Stimulated activated CD8-positive, alpha-beta memory T cell treated with anti-CD3 and anti-CD28 coated beads, Interleukin-2, amount 100 ng/mL, for 48 hours (primary cell): ENCODE data around the gene KCNQ1.

Experiments
- DNase-seq, 2 donors: peaks; one replicate each; pipeline ENCODE4 v3.0.0-alpha.2; 2020; ENCODE audit warnings: low read depth in 2 of 2

Gene KCNQ1

DNA sequence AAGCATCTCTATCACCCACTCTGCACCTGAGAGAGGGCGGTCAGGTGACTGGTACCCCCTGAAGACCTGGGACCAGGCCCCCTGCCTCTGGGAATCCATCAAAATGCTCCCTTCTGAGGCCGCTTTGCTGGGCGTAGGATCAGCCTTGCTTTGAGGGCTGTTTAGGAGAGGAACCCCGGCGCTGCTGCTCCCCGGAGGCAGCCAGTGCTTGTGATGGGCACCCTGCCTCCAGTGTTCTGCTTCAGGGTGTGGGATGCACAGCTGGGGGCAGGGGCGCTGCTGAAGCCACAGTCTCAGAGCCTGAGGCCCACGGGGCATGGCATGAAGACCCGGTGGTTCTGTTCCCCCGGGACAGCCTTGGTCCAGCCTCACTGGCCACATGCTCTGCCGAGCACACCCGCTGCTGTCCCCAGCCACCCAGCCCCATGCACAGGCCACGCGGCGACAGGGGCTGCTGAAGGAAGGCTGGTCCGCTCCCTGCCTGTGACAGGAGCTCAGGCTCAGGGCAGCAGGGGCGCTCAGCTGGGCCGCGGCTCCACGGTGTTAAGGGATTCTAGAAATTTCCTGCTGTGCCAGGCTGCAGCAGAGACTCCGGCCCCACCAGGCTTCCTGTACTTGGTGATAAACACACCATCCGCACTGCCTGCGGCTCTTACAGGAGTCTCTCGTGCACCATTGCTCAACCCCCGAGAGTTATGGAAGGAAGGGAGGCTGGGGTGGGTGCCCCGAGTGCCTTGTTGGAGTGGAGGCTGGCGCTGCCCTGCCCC is 91.0 kb downstream of the KCNQ1 start:
- no peak for DNase-seq

DNA sequence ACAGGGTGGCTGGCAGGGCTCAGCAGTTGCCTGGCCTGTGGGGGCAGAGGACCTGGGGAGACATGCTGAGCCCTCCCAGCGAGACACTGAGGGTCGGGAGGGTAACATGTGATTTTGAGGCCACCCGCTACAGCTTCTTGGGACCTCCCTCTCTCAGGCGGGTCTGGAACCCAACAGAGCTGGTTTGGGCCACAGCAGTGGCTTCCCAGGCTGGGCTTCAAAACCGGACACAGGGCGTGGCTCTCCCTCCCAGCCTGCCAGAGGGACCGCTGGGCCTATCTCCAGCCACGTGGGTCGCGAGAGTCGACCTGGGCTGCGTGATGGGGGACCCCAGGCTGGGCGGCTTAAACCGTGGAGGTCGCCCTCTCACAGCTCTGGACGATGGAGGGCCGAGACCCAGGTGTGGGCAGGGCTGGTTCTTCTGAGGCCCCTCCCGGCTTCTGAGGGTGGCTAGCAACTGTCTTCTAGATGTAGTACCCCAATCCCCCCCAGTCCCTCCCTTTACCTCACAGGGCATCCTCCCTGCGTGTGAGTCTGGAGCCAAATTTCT is 91.7 kb downstream of the KCNQ1 start:
- DNase-seq: no peak

DNA sequence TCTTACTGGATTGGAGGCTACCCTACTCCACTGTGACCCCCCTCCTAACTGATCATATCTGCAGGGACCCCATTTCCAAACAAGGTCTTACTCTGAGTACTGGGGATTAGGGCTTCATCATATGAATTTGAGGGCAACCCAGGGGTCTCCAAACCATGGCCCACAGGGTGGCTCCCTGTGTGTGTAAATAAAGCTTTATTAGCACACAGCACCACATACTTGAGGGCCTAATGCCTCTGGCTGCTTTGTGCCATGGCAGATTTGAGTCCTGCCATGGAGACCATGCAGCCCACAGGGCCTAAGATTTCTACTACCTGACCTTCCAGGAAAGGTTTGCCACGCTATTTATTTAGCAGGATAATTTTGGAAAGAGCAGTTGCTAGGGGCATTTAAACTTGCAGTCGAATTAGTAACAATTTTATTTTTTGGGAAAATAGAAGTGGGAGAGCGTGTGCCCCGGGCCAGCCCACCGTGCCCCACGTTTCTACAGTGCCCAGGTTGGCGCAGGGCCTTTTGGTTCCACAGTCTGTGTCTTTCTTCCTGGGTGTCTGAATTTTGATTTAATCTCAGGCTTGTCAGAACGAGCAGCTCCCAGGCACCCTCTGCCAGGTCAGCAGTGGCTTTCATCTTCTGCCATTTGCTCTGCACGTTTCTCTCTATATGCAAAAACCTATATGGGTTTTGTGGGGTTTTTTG is 92.3 kb downstream of the KCNQ1 start:
- DNase-seq: no peak

DNA sequence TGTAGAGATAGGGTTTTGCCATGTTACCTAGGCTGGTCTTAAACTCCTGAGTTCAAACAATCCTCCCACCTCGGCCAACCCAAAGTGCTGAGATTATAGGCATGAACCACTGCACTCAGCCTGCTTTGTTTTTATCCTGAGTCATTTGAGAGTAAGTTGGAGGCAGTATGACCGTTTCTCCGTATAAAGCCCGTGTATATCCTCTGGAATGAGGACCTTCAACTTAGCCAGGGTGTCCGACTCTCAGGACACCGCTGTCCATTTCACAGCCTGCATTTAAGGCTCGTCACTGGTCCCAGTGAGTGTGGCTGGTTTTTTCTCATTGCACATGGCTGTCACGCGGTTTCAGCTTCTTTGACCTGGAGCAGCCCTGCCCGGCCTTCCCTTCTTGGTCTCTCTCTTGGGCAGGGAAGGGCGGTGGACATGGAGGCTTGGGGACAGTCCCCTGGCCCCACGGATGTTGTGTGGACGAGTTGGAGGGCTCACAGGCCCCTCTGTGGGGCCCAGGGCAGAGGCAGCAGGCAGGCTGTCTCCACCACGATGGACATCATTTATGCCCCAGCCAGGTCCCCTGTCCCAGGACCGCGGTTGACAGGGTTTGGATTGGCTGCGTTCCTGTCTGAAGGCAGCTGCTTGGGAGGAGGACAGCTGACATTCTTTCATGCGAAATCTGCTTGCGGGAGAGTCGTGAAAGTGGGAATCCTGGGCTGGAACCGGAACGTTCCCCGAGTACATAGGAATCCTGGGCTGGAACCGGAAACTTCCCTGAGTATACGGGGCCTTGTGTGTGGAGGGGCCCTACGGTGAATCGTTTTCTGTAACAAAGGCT is 93.3 kb downstream of the KCNQ1 start:
- no peak for DNase-seq

DNA sequence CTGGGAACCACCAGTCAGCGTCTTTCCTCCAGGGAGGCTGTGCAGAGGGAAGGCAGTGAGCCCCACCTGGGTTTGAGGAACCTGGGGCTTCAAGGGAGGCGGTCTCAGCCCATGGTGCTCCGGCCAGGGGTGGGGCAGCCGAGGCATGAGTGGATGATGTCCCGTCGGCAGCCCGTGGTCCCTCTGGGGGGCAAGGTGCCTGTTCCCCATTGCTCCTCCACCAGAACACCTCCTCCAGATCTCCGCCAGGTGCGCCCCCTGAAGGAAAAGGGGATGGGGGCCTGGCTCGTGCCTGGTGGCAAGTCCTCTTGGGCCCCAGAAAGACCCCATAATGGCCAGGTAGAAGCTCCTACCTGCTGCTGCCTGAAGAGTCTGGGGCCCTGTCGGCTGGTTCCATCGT is 94.1 kb downstream of the KCNQ1 start:
- no peak for DNase-seq

DNA sequence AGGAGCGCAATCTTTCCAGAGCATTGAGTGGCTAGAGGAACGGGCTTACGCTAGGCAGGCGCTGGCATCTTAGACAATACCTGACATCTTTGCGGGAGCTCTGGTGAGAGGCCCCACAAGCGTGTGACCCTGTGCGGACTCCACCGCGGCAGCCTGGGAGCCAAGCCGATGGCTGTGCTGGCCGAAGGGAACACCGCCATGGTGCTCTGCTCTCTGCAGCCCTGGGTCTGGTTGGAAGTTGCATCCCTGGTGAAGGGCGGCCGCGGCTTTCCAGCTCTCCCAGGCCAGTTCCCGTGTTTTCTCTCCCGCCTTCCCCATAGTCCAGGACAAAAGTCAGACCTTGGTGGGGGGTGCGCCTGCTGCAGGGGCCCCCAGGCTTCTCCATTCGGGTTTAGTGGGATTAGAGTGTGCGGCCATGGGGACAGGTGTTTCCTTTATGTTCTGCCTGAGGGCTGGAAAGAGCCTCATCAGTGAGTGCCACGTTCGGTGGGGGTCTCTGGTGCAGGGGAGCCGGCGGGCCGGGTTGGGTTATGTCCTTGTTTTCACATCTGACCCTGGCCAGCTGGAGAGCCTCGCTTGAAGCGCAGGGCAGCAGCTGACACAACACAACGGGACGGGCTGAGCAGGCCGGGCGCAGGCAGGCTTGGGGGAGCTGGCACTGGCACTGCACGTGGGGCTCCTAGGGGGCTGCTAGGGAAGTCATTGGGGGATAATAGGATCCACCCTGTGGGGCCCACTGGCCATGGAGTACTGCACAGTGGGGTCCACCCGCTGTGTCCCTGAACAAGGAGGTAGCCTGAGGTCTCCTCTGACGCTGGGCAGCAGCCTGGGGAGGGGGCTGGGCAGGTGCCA is 94.8 kb downstream of the KCNQ1 start:
- no peak for DNase-seq

DNA sequence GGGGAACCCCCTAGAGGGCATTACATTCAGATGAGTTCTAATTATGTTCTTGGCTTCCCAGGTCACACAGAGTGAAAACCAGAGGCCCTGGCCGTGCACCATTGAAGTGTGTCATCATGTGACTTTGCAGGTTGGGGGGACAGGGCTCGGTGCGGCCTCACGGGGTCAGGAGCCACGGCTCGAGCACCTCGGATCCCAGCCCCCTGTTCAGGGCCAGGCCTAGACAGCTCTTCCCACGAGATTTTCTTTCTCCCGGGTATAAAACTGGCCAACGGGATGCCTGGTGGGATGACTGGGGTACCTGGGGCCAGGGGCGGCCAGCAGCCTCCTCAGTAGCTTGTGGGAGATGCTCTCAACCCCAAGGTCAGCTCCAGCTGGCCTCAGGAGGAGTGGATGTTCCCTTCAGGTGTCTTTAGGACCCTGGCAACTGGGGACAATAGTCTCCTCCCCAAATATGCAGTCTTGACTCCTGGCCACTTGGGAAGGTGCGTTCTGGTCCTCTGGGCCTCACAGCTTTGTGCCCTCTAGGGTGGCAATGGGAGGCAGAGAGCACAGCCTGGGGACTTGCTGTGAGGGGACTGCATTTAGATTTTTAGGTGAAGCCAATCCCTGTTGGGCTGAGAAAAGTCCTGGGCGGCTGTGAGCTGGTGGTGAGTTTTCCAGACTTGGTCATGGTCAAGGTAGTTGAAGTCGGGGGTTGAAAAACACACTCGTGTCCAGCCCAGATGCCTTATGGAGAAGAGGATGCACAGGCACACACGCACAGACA is 95.6 kb downstream of the KCNQ1 start:
- DNase-seq: no peak

DNA sequence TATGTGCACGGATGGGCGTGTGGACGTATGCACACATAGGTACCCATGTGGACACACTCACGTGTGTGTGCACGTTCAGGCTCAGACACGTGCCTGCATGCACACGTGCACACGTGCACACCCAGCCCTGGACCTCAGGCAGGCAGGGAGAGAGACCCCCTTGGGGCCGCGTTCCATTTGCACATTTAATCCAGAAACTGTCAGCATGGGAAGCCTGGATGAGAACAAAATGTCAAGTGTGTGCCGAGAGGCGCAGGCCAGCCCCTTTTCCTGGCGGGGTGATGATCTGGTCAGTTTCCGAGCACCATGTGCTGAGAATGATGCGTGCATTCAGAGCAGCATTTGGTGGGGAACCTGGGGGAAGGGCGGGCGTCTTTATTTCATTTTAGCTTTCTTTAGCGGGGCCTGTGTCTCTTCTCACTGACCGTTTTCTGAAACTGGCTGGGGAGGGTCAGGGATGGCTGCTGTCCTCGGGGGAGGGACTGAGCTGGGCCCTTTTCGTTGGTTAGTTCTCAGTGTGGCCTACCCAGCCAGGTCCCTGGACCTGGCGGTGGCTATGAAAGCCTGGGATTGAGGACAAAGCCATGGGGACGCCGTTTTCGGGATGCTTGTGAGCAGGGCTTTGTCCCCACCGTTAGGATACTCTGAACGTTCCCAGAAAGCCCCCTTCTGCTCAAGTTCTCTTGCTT is 96.3 kb downstream of the KCNQ1 start:
- DNase-seq: no peak

DNA sequence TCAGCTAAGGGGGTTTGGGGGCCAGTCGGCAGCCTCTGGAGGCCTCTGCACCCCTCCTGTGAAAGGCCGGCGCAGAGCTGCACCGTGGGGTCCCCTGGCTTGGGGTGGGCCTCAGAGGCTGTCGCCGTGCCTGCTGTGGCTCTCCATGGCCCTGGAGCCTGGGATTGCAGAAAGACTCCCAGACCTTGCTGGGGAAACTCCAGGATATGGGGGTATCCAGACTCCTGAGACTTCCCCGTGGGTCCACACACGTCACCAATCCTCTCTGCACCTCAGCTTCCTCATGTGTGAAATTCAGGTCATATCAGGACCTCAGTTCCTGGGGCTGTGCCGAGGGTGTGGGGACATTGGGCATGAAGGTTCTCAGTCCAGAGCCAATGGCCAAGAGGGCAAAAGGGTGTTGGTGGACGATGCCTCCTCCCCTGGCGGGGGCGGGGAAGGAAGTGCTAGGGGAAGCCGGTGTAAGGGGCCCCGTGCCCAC is 97.1 kb downstream of the KCNQ1 start:
- no peak for DNase-seq

DNA sequence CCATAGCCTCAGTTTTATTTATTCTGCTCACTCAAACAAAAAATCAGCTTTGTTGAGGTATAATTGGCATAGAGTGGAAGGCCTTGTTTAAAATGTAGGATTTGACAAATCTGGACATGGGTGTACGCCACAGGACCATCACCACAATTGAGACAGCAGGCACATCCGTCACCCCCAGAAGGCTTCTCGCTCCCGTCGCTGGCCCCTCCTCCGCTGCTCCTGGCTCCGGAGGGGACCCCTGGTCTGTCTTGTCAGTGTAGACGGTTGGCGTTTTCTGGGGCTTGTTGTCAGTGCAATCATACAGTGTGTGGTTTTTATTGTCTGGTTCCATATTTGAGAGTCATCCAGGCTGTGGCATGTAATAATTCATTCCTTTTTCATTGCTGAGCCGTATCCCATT is 97.6 kb downstream of the KCNQ1 start:
- DNase-seq: no peak

DNA sequence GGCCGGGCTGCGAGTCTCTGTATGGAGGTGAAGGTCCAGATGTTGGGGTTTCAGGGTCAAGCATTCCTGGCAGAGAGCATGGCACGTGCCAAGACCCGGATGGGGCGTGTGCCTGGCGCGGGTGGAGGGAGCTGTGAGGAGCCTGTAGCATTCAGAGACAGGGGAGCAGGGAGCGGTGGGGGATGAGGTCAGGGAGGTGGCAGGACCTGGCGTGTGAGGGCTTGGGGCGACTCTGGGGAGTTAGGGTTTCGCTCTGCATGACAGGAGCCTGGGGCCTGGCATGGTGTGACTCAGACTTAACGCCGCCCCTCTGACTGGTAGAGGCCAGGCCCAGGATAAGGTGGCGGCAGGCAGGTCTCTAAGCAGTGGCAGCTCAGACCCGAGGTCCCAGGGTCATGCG is 103.0 kb downstream of the KCNQ1 start:
- no peak for DNase-seq

DNA sequence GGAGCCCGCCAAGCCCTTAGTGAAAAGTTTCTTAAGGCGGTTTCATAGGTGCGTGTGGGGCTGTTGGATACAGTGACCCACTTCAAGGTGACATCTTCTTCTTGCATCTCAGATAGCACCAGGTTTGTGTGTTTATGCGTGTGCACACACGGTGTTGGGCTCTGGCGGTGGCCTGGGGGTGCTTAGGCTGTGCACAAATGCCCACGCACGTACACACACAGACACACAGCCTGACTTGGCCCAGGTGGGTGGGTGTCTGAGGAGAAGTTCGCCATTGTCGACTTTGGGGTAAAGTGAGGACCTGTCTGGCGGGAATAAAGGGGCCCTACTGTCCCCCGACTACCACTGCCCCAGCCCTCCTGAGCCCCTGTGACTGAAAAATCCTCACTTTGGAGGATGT is 103.8 kb downstream of the KCNQ1 start:
- no peak for DNase-seq

DNA sequence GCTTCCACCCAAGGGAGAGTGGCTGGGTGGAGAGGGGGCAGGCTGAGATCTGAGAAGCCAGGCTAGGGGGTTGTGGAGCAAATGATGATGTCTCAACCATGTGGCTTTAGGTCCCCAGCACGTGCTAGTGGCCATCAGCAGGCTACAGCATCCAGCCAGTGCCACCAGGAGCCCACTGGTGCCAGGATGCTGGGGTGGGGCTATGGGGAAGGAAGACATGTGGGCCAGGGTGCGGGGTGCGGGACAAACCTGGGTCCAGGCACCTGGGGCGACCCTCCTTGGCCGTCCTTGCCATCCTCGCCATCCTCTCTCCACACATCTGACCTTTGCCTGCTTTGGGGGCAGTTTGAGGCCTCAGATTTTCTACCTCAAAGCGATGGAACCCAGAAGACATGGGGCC is 104.3 kb downstream of the KCNQ1 start:
- no peak for DNase-seq

DNA sequence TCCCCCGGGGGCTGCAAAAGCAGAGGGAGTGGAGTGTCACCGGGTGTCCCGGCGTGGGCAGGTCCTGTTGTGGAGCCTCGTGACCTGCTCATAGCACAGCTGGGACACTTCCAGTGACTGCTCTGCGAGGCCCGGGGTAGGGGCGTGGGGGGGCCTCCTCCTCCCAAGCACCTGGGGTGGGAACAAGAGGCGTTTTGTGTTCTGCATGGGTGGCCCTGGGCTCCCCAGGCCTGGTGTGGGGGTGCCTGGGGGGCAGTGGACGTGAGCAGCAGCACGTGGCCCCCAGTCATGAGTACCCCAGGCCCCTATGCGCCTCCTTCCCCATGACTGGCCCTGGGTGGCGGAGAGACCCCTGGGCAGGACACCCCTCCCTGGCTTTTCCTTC is 104.7 kb downstream of the KCNQ1 start:
- no peak for DNase-seq

DNA sequence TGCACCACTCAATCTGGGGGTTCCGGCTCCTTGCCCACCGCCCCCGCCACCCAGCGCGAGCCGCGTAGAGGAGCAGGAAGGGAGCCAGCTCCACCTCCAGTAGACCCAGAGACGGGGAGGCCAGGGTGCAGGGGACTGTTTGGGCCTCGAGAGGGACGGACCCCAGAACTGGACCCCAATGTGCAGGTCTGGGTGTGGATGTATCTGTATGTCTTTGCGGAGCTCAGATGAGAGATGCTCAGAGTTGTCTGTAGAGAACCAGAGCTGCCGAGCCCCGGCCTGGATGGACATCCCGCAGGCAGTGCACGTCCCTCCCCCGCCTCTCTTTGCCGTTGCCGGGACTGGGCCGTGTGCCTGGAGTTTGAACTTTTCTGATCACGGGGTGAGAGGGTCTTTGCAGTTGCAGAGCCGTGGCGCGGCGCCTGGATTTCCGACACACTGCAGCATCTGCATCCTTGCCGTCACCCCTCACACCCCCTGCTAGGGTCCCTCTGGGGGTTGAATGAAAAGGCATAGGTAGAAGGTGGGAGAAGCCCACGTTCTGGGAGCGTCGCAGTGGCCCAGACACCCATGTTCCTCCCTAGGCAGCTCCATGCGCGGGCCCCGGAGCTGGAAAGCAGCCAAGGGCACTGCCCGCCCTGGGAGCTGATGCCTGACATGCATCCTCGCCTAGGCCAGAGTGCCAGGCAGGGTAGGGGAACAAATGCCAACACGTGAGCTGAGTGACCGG is 105.2 kb downstream of the KCNQ1 start:
- DNase-seq: no peak

DNA sequence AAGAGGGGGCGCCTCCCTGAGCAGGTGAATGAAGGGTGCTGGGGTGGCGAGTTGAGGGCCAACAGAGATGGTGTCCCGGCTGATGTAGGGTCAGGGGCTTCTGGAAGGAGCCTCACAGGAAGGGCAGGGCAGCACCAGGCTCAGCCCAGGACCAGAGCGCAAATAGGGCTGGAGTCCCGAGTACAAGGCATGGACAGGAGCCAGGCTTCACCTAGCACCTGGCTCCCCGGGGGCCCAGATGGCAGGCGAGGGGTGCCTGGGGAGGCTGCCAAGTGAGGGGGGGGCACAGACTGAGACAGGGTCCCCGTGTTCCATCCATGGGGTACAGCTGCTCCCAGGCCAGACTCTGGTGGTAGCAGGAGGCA is 105.8 kb downstream of the KCNQ1 start:
- no peak for DNase-seq

DNA sequence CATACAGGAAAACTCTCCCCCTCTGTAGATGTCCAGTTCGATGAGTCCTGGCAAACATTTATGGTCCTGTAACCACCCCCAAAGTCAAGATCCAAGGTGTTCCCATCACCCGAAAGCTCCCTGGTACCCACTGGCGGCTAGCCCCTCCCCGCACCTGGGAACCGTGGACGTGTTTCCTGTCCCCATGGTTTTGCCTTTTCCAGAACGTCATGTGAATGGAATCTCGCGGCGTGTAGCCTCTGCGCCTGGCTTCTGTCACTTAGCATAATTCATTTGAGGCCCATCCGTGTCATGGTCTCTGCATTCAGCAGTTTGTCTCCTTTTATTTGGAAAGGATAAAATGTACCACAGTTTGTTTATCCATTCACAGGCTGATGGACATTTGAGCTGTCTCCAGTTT is 106.3 kb downstream of the KCNQ1 start:
- DNase-seq: no peak

DNA sequence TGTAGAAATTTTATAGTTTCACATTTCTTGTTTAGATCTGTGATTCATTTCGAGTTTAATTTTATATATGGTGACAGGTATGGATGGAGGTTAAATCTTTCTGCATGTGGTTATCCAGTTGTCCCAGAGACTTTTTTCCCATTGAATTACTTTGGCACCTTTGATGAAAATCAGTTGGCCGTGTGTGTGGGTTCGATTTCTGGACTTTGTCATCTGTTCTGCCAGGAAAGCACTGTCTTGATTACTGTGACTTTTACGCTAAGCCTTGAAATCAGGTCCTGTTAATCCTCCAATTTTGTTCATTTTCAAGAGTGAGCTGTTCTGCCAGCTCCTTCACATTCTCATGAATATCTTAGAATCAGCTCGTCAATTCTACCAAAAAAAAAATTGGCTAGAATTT is 107.4 kb downstream of the KCNQ1 start:
- no peak for DNase-seq

DNA sequence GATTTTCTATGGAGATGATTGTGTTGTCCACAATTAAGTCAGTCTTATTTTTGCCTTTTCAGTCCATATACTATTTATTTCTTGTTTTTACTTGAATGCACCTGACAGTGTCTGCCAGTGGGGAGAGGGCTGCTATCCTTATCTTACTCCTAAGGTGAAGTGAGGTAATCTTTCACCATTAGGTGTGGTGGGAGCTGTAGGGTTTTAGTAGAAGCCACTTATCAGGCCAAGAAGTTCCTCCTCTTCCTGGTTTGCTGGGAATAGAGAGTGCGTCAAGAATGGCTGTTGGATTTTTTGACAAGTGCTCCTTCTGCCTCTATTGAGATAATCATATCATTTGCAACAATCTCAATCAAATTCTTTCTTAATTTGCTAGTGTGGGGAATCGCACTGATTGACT is 108.4 kb downstream of the KCNQ1 start:
- DNase-seq: no peak
